Thoracic aorta endothelial cell (primary cell): ENCODE results near the gene MAGEA2B. TPM values are rescaled to one million over a fixed set of nuclear protein-coding genes. Genes with fewer than 3 reads are reported as not detected.

Source experiments
- total RNA-seq: library from RNA; depleted of rRNA; stranded (reverse); fragments of >200 nt; gene quantifications from 2 replicates; pipeline ENCODE4 v1.2.3, GENCODE V29; 2012

MAGEA2B gene
- total RNA-seq: not detected in 2 replicates

GRCh38 chrX:152713815-152714787, at the start of gene MAGEA2B:
MAGEA2B (plus strand) TSS chrX:152714628; CDS start chrX:152717107, 2,479 bp downstream.

GRCh38 chrX:152697952-152698931, 16.2 kb upstream of the MAGEA2B start, which contains the start of gene MAGEA3:
MAGEA3 (plus strand) TSS chrX:152698794; CDS start chrX:152700833, 2,039 bp downstream.

DNA sequence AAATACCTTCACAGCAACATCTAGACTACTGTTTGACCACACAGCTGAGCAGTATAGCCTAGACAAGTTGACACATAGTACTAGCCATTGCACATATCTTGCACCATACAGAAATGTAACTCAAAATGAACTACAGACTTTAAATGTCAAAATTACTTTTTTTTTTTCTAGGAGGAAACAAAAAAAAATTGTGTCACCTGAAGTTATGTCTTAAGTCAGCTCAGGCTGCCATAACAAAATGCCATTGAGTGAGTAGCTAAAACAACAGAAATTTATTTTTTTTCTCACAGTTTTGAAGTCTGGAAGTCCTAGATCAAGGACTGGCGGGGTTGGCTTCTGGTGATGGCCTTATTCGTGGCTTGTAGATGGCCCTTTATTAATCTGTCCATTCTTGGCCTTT, 5.3 kb upstream of the MAGEA2B start, which contains the start of gene CSAG2:
Gene CSAG2, minus strand, starts transcription at position 101 of the 400 bp plus-strand sequence. CDS start 161 bp downstream, outside the sequence.

GRCh38 chrX:152733261-152733975, 19.0 kb downstream of the MAGEA2B start, which contains the start of the genes CSAG1 and MAGEA12:
CSAG1 (minus strand) TSS chrX:152733721; CDS start chrX:152732460, 1,261 bp downstream.
MAGEA12 (plus strand) TSS chrX:152733757; CDS start chrX:152736162, 2,405 bp downstream.

DNA sequence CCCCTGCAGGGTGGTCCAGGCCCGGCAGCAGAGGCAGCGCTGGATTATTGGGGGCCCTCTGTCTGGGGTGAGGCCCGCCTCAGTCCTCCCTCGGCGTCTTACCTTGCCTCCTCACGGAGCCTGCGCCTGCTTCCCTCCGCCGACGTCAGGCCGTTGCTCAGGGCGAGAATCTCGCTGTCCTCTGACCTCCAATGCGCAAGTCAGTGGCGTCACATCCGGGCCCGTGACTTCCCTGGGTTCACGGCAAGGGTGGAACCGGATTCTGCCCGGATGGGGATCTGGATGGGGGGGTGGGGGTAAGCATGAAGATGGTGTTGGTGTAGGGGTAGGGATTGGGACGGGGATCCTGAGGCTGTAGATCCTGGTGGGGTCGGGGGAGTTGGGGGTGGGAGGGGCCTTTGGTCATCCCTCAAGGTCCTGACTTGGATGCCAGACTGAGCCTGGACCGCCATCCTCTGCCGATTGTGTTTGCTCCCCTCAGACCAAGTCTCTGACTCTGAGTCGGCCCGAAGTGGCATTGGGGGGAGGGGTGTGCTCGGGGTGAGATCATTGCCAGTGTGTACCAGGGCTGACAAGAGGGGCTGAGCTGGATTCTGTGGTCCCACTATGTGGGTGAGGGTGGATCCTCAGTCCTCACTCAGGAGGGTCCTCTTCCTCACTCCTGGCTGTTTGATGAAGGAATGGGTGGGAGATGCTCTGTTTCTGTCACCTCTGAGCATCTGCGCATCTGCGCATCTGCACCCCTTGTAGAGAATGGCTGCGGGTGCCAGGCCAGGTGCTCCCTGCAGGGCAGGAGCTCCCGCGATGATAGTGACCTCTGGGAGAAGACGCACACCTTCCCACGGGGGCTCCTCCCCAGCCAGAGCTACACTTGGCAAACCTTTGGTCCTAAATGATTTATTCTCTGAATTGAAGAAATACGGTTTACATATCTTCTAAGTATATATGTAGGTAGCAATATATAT, 39.5 kb downstream of the MAGEA2B start, which contains the start of gene MAGEA2:
Gene MAGEA2, minus strand, starts transcription at position 157 of the 965 bp plus-strand sequence. CDS start 2,479 bp downstream, outside the sequence.

GRCh38 chrX:152758918-152759317, 44.5 kb downstream of the MAGEA2B start, which contains the start of gene CSAG3:
CSAG3 (plus strand) TSS chrX:152759218.

Other genes starting within 250 kb of the MAGEA2B start
- not detected in 2 replicates for gene GABRQ, start 76.7 kb upstream of the MAGEA2B start, total RNA-seq
- not detected in 2 replicates for gene MAGEA3, start 15.8 kb upstream of the MAGEA2B start, total RNA-seq
- not detected in 2 replicates for gene CSAG2, start 5.4 kb upstream of the MAGEA2B start, total RNA-seq
- gene CSAG1, start 19.1 kb downstream of the MAGEA2B start, total RNA-seq: not detected in 2 replicates
- gene MAGEA12, start 19.1 kb downstream of the MAGEA2B start, total RNA-seq: not detected in 2 replicates
- not detected in 2 replicates for gene MAGEA2, start 39.2 kb downstream of the MAGEA2B start, total RNA-seq
- not detected in 2 replicates for gene CSAG3, start 44.6 kb downstream of the MAGEA2B start, total RNA-seq
- gene MAGEA6, start 55.1 kb downstream of the MAGEA2B start, total RNA-seq: not detected in 2 replicates
- gene CETN2, start 116.1 kb downstream of the MAGEA2B start, total RNA-seq: 35.7 and 41.9 TPM in 2 replicates
- 21.9 and 33.3 TPM in 2 replicates for gene NSDHL, start 116.4 kb downstream of the MAGEA2B start, total RNA-seq
- 29.1 and 64.0 TPM in 2 replicates for gene ZNF185, start 183.4 kb downstream of the MAGEA2B start, total RNA-seq